Vagina (tissue), 2 donors: ENCODE results near the gene DOCK8. TPM values are rescaled to one million over a fixed set of nuclear protein-coding genes. Genes with fewer than 3 reads are reported as not detected.

Source experiments
- DNase-seq, 2 donors: peaks; one replicate each; pipeline ENCODE4 v3.0.0-alpha.2; 2017; ENCODE audit errors: extremely low spot score in 2 of 2
- H3K27ac ChIP-seq: fragments of 200-600 bp; sonication (generic); one replicate; pipeline ENCODE4 v1.5.1; 2019
- H3K27me3 ChIP-seq: fragments of 200-600 bp; sonication (generic); one replicate; pipeline ENCODE4 v1.5.1; 2019
- H3K36me3 ChIP-seq, 2 donors: fragments of 200-600 bp; sonication (generic); one replicate each; pipeline ENCODE4 v1.5.1; 2017 to 2019
- H3K4me1 ChIP-seq: fragments of 200-600 bp; sonication (generic); one replicate; pipeline ENCODE4 v1.5.1; 2019
- H3K4me3 ChIP-seq, 2 donors: fragments of 200-600 bp; sonication (generic); 1 replicate in 1 of 2; 2 replicates in 1 of 2; pipeline ENCODE4 v1.5.1; 2016 to 2019
- H3K9me3 ChIP-seq: fragments of 200-600 bp; sonication (generic); one replicate; pipeline ENCODE4 v1.5.1; 2019
- CTCF ChIP-seq, 3 experiments: fragments of 450-650 bp in 2 of 3; fragments of 200-600 bp in 1 of 3; sonication (generic) in 1 of 3; IDR thresholded peaks; one replicate each; pipeline ENCODE4 v1.5.1; 2017 to 2019; ENCODE audit warnings: antibody characterized with exemption in 3 of 3, mild to moderate bottlenecking in 2 of 3, moderate library complexity in 2 of 3
- POLR2A ChIP-seq, 2 donors: fragments of 450-650 bp; IDR thresholded peaks; one replicate each; pipeline ENCODE4 v1.6.1; 2017; ENCODE audit warnings: antibody characterized with exemption in 2 of 2, mild to moderate bottlenecking in 2 of 2, moderate library complexity in 2 of 2
- POLR2AphosphoS5 ChIP-seq, 2 donors: sonication (generic); formaldehyde crosslinking; IDR thresholded peaks; one replicate each; pipeline ENCODE4 v1.9.0; 2017; ENCODE audit warnings: antibody characterized with exemption in 2 of 2, mild to moderate bottlenecking in 2 of 2, low read depth in 1 of 2; ENCODE audit not compliant: insufficient read depth in 1 of 2
- intact Hi-C: fragments of 100-400 bp; cut with DNase I; formaldehyde crosslinking; loops from one replicate; pipeline ENCODE4 v1.15.1; 2023
- total RNA-seq: library from RNA; depleted of rRNA; stranded (reverse); fragments of >200 nt; gene quantifications from one replicate; pipeline ENCODE4 v1.2.3, GENCODE V29; 2016

The DOCK8 gene
- total RNA-seq, 1 donor from 2014 or later, result 18.4 TPM

DNA sequence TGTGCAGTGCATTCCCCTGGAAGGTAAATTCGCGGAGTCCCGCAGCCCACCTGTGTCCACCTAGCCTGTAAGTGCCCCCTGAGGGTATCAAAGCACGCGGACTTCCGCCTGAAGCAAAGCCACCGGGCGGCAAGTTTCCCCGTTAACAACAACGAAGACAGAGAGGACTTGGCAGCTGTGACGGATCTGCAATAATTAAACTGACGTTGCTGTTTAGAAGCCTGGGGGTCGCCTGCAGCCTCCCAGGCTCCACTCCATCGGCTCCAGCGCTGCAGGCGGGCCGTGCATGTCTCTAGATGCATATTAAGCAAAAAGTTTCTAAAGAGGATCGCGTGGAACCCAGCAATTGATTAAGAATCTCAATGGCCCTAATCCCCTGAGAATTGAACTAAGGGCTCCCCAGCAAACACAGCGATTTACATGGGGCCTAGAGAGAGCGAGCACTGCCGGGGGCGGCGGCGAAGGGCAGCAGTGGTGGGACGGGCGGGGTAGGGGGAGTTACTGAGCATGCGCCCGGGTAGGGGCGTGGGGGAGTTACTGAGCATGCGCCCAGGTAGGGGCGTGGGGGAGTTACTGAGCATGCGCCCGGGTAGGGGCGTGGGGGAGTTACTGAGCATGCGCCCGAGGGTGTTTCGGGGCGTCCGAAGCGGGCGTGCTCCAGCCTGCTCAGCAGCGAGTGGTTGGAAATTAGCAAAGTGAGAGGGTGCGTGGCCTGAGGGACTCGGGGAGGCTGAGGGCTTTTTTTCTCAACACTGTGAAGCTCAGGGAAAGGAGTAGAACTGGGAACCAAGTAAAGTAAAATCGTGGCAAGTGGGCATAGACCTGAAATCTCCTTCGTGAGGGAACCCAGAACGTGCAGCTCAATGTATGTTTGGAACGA lies 255.2 kb downstream of the DOCK8 start:
- Histone ChIP-seq H3K9me3 (no peaks in the 10 kb centered on the region), H3K4me3 (peak overlapping the region; percentile 36 to 57), H3K36me3 (no peaks in the 10 kb centered on the region), H3K27ac (peak overlapping the region; percentile 70), H3K27me3 (no peaks in the 10 kb centered on the region), H3K4me1 (peaks cover 27% of the 10 kb centered on the region)
- TF ChIP-seq CTCF (IDR thresholded peaks at IDR 0.05), result no peak
- peak; percentile 13 to 72 for TF ChIP-seq POLR2AphosphoS5 (IDR thresholded peaks at IDR 0.05; ENCODE audit: insufficient read depth in 1 of 2, low read depth in 1 of 2)
- no peak for TF ChIP-seq POLR2A (IDR thresholded peaks at IDR 0.05)
- intact Hi-C loops, result no loop called here
- no peak for DNase-seq

DNA sequence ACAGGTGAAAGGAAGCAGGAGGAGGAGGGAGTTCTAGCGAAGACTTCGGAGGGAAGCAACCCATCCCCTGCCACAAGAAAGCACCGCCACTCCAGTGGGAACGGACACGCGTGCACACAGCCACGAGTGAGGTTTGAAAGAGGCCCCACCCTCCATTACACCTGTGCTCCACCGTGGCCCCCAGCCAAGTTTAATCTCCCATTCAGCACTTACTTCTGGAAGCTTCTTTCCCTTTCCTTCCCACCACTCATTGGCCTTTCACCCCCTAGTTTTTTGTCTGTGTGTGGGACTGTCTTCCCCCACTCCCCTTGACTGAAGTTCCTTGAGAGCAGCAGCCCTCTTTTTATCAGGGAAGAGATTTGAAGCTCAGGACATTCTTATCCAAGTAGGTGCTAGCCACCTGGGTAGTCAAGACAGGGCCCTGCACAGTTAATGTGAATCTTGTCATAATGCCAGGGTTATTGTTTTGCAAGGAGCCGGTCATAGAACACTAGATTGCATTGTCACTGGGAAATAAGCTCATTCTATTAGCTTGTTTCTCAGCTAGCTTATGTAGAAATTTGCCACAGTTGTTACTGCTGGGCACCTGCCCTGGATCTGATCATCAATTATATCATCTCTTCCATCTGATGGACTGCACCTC lies 256.0 kb downstream of the DOCK8 start:
- Histone ChIP-seq H3K36me3 (no peaks in the 10 kb centered on the region), H3K9me3 (no peaks in the 10 kb centered on the region), H3K4me3 (peak overlapping the region; percentile 36 to 57), H3K4me1 (peaks cover 27% of the 10 kb centered on the region), H3K27ac (peak overlapping the region; percentile 17), H3K27me3 (no peaks in the 10 kb centered on the region)
- no peak for TF ChIP-seq POLR2A (IDR thresholded peaks at IDR 0.05)
- TF ChIP-seq POLR2AphosphoS5 (IDR thresholded peaks at IDR 0.05; ENCODE audit: insufficient read depth in 1 of 2, low read depth in 1 of 2), result no peak
- TF ChIP-seq CTCF (IDR thresholded peaks at IDR 0.05), result no peak
- no peak for DNase-seq
- intact Hi-C loops, result no loop called here

GRCh38 chr9:471320-471719 lies 256.7 kb downstream of the DOCK8 start:
- no peak overlapping the region for H3K4me3 ChIP-seq
- no peaks in the 10 kb centered on the region for H3K27me3 ChIP-seq
- H3K27ac ChIP-seq, result no peak overlapping the region
- TF ChIP-seq POLR2AphosphoS5 (IDR thresholded peaks at IDR 0.05; ENCODE audit: insufficient read depth in 1 of 2, low read depth in 1 of 2) (no peak), POLR2A (IDR thresholded peaks at IDR 0.05) (no peak), CTCF (IDR thresholded peaks at IDR 0.05) (no peak)
- no peaks in the 10 kb centered on the region for H3K9me3 ChIP-seq
- no peak for DNase-seq
- H3K36me3 ChIP-seq, result no peaks in the 10 kb centered on the region
- intact Hi-C loops, result no loop called here
- peaks cover 27% of the 10 kb centered on the region for H3K4me1 ChIP-seq

DNA sequence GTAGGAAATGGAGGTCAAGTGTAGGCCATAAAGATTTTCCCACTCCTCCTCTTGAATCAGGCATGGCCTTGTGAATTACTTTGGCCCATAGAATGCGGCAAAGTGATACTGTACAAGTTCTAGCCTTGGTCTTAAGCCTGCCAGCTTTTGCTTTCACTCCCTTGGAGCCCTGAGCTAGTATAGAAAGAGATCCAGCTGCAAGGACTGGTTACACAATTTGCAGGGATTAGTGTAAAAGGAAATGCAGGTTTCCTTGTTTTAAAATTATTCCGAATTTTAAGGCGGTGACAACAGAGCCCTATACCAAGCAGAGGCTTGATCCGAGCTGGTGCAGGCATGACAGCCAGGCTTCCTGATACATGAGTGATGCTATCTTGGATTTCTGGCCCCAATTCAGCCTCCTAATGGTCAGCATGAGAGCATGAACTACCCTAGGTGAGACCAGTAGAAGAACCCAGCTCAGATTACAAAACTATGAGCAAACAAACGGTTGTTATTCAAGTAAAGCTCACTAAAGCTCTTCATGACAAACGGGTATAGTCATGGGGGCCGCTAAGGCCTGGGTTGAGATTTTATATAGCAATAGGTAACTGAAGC lies 257.9 kb downstream of the DOCK8 start:
- no peak for DNase-seq
- no peak overlapping the region for H3K4me3 ChIP-seq

GRCh38 chr9:477193-477592 lies 262.5 kb downstream of the DOCK8 start:
- Histone ChIP-seq H3K27me3 (no peaks in the 10 kb centered on the region), H3K27ac (no peak overlapping the region), H3K4me3 (no peak overlapping the region), H3K36me3 (no peaks in the 10 kb centered on the region), H3K9me3 (no peaks in the 10 kb centered on the region), H3K4me1 (no peaks in the 10 kb centered on the region)
- DNase-seq, result no peak
- no peak for TF ChIP-seq POLR2A (IDR thresholded peaks at IDR 0.05)
- no peak for TF ChIP-seq POLR2AphosphoS5 (IDR thresholded peaks at IDR 0.05; ENCODE audit: insufficient read depth in 1 of 2, low read depth in 1 of 2)
- no peak for TF ChIP-seq CTCF (IDR thresholded peaks at IDR 0.05)
- intact Hi-C loops, result no loop called here

More for the DNA sequence above, 257.9 kb downstream of the DOCK8 start:
- no peak for TF ChIP-seq POLR2A (IDR thresholded peaks at IDR 0.05)
- Histone ChIP-seq H3K27me3 (no peaks in the 10 kb centered on the region), H3K36me3 (no peaks in the 10 kb centered on the region), H3K27ac (no peak overlapping the region), H3K9me3 (no peaks in the 10 kb centered on the region), H3K4me1 (peaks cover 27% of the 10 kb centered on the region)
- intact Hi-C loops, result no loop called here
